Activated CD4-positive, alpha-beta T cell treated with anti-CD3 and anti-CD28 coated beads, Interleukin-2, amount 50 U/mL, for 24 hours (primary cell): ENCODE measurements around the gene GREB1L.
"Not testable (repeated sequence)": the region's sequence is repeated elsewhere in the genome, so short reads cannot be mapped to it uniquely, and the experiment has no call there.

Experiments used
- DNase-seq, 2 donors: peaks; one replicate each; pipeline ENCODE4 v3.0.0-alpha.2; 2020; ENCODE audit warnings: low read depth in 1 of 2, low spot score in 1 of 2

Gene GREB1L

DNA sequence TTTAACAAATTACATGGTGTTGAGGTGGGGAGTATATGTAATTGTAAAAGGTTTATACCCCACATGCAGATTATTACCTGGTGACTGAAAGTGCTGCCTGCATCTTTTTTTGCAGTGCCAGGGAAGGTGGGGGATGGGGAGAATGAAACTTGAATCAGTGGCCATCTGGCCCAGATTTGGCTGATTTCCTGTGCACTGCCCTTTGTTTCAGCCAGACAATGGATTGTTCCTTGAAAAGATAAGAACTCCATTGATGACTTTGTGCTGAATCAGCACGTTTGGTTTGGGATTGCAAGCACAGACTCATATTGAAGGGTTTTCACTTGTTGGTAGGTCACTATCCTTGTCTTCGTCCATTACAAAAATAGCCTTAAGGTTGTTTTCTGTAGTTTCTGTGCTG is 20.9 kb downstream of the GREB1L start:
- no peak for DNase-seq

DNA sequence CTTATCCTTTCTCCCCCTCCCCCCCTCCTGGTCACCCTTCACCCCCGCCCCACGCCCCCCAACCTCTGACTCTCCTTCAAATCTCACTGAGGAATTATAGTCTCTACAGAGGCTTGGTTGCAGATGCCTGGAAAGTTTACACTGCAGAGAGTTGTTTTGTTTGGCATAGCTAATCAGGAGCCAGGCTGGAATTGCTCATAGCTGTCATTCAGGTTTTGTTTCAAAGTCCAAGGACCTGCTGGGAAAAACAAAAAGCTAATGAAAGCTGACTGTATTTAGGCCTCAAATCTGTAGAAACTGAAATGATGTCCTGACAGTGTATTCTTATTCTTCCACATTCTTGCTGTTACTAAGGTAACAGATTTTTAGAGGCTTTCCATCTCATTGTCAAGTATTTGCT is 22.6 kb downstream of the GREB1L start:
- no peak for DNase-seq

DNA sequence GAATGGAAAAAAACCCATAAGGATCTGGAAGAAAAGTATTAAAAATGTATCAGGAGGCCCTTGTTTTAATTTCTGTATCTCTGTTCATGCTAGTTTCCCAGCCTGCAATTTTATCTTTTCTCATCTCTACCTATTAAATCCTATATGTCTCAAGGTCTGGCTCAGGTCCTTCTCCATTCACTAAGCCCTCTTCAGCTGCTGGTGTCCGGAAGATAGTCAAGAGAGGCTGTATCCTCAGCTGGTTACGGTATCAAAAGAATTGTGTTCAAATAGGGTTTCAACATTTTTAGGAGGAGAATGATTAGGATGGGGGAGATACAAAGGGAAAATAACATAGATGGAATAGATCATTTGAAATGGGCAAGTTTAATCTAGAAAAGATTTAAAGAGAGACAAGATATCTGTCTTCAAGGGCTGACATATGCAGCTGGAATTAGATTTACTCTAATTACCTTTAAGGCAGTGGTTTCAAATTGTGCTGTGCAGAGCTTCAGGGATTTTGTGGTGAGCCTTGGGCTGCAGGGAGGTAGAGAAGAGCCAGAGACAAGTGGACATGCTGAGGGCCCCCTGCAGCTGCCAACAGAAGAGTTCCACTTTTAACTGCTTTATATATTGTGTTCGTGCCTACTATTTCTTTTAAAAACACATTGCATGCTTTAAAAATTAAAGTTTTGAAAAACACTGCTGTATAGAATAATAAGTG is 24.1 kb downstream of the GREB1L start:
- DNase-seq, result no peak

DNA sequence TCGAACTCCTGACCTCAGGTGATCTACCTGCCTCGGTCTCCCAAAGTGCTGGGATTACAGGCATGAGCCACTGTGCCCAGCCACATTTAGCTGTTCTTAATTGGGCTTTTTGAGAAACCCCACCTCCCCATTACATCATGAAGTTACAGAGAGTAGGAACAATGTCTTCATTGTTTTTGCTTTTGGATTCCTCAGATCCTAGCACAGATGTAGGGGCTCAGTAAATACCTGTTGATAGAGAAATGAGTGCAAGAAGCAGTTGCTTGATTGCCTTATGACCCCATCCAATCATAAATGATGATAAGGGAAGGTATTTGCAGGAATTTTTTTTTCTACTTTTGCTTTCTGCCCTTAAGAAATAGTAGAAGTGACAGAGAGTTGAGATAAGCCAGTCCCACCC is 25.4 kb downstream of the GREB1L start:
- no peak for DNase-seq

DNA sequence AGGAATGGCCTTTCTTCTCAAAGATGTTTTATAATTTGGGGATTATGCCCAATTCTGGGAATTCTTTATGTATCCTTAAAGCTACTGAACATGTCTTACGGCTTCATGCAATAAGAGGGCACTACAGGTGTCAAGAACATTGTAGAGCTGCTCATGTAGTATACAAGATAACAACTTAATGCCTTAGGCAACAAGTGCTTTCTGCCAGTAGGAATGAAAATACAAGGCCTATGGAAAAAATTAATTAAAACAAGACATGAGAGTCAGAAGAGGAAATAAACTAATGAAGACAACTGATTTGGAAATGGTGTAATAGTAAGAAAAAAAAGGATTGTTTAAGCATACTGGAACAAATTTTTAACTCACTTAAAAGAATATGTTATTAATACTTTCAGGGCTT is 27.3 kb downstream of the GREB1L start:
- no peak for DNase-seq

DNA sequence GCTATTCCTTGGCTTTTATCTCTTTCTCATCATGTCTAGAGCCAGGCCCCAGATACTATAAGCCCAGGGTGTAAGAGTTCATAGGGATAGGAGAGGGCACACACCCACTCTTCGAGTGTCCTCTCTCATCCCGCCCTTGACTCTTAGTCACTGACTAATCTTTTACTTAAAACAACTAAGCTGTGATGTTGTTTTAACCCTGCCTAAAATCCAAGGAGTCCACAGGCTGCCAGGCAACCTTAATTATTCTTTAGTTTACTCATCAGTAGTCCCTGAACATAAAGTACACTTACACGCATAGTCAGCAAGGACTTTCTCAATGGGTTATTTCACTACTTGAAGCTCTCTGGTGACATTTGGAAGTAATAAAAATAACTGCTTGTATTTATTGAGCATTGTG is 28.4 kb downstream of the GREB1L start:
- no peak for DNase-seq

DNA sequence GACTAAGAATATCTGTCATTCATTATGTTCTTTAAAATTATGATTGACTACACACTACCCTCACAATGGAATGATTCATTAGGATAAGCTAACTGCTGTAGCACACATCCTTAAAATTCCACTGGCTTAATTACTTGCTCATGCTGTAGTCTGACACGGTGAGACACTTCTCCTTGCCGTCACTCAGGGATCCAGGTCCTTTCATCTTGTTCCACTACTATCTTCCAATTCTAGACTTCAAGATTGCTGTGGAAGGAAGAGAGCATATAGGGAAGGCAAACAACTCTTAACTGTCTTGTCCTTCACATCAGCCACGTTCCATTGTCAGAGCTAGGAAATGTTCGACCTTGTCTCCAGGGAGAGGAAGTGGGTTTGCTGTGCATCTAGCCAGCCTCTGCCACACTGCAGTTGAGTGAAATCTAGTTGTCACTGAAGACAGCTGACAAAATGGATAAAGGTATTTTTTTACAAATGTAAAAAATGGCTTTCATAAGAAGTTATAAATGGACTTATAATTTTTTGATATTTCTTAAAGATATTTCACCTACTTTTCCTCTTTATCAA is 30.1 kb downstream of the GREB1L start:
- no peak for DNase-seq

DNA sequence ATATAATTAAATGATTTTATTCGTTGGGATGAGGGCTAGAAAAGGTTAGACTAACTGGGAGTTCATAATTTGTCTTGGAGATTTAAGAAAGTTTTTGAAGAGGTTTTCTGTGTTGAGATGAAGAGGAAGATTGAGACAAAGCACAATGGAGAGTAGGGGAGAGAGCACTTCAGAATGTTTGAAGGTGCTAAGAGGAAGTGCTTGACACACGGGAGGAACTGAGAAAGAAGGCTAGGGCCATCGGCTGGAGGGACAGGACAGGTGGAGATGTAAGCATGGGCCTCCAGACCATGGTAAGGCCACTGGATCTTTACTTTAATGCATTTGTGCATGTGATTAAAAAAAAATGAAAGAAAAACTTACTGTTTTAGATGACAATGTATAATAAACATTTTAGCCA is 31.5 kb downstream of the GREB1L start:
- no peak for DNase-seq

DNA sequence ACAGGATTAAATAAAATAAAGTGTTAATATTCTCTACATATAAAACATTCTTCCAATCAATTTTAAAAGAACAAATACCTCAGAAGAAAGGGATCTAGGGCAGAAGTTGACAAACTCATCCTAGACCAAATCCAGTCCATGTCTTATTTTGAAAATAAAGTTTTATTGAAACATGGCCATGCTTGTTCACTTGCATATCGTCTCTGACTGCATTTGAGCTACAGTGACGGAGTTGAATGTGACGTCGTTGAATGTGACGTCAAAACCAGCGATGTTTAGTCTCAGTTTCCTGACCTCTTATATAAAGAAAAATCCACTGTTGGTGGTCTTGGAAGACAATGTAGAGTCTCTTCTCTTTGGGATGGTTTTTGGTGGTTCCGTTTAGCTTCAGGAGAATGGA is 33.6 kb downstream of the GREB1L start:
- no peak for DNase-seq

DNA sequence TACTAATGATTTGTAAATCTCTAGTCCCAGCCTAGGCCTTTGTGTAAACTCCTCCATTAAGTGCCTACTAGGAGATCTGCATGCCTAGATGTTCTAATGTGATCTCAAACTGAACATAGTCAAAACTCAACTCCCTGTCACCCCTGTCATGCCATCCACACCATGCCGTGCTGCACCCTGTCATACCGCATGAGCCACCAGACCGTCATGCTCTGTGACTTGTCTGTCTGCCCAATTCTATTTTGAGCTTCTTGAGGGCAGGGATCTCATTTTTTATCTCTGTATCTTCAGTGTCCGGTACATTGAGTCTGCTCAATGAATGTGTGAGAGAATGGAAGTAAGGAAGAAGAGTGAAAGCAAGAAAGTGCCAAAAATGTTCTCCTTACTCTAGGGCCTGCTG is 35.5 kb downstream of the GREB1L start:
- DNase-seq, result no peak

DNA sequence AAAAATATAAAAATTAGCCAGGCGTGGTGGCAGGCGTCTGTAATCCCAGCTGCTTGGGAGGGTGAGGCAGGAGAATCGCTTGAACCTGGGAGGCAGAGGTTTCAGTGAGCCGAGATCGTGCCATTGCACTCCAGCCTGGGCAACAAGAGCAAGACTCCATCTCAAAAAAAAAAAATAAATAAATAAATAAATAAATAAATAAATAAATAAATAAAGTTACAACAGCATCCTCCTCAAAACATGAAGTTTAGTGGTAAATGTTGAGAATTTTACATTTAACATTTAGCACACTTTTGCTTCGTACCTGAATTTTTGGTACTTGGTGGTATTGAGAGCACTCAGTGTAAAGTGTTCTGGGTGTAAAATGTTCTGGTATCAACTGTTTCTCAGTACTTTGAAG is 36.2 kb downstream of the GREB1L start:
- not testable (repeated sequence) for DNase-seq

DNA sequence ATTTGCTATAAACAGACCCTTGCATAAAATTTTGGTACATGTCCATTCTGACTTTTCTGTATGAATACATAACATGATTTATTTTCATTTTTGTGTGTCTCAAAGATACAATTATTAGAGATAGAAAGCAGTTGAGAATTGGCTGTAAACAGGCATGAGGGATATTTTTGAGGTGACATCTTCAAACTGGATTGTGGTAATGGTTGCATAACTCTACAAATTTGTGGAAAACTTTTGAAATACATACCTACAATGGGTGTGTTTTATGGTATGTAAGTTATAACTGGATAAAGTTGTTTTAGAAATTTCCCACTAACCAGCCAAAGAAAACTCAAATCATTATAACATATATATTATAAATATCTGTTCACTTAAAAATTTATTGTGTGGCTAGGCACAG is 39.6 kb downstream of the GREB1L start:
- no peak for DNase-seq

DNA sequence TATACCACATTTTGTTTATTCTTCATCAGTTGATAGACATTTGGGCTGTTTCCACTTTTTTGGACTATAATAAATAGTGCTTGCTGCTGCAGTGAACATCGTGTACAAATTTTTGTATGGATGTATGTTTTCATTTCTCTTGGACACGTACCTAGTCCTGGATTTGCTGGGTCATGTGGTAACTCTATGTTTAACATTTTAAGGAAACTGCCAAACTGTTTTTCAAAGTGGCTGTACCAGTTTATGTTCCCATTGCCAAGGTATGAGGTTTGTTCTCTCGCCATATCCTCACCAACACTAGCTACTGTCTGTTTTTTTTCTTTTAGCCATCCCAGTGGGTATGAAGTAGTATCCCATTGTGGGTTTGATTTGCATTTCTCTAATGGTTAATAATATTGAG is 42.5 kb downstream of the GREB1L start:
- no peak for DNase-seq

DNA sequence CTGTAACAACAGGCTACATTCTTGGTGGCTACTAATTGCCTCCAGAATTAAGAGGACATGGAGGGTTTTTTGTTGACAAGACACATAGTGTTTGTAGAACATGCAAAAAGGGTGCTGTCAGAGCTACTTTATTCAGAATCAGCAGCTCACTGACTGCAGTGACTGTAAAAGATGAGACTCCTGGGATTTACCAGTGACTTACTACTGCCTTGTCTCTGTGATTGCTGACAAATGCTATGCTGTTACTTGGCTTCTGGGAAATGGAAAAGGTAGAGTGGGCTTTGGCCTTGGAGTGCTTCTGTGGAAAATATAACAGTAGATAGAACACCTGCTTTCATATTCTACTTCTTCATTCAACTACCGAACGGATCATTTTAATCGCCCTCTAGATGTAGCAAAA is 47.8 kb downstream of the GREB1L start:
- no peak for DNase-seq

DNA sequence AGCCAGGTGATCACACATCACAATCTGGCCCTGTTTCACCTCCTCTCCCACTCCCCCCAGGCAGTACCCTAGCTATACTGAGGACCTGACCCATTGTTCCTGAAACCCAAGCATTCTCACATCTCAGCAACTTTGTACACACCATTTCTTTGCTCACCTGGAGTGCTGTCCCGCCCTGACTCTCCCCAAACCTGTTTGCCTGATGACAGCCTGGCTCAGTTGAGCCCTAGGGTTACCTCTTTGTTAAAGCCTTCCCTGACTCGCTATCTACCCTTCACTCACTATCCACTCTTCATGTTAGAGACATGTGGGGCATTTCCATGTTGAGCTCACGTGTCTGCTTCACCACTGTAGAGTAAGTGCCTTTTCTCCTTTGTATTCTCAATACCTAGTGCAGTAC is 49.1 kb downstream of the GREB1L start:
- no peak for DNase-seq

DNA sequence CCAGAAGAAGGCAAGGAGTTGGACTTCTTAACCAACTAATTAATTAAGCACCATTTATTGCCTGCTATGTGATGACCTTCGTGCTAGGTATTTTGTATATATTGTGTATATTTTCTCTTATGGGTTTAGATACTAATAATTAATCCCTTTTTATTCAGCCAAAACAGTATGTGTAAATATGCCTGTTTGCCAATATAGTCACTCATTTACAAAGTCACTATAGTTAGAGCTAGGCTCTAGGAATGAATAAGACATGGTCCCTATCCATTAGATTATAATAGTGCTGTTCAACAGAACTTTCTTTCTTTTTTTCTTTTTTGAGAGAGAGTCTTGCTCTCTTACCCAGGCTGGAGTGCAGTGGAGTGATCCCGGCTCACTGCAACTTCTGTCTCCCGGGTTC is 51.4 kb downstream of the GREB1L start:
- no peak for DNase-seq

DNA sequence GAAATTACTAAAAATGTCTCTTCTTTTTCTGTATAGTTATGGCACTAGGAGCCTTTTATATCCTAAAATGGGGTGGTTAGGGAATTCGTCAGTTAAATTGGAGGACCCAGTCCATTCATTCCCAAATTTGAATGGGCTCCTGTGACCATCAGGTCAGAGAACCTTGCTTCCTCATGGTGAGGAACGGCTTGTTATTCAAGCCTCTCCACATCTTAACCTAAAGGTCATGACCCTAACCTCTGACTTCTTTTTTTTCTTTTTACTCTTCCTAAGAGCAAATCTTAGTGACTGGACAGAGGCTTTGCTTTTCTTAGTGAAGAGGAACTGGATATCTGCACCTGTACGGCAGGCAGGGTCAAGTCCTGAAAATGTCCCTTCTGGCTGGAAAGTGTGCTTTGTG is 53.1 kb downstream of the GREB1L start:
- DNase-seq, result no peak

DNA sequence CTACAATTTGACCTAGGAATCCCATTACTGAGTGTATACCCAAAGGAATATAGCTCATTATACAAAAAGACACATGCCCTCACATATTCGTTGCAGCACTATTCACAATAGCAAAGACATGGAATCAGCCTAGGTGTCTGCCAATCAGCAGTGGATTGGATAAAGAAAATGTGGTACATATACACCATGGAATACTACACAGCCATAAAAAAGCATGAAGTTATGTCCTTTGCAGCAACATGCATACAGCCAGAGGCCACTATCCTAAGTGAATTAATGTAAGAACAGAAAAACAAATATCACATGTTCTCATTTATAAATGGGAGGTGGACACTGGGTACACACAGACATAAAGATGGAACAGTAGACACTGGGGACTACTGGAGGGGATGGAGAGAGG is 54.0 kb downstream of the GREB1L start:
- no peak for DNase-seq

DNA sequence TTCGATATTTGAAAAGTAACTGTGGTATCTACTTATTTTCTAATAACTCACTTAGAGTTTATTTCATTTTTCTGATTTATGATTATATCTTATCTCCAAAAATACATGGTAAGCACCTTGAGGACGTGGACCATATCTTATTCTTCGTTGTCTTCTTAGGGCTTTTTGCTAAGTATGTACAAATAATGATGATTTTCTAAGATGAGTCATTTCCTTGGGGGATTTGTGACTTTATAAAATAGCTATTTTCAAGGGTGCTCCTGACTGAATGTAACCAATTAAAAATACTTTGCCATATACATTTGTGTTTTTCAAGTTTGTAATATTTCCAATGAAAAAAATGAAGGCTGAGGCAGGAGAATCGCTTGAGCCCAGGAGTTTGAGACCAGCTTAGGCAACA is 56.3 kb downstream of the GREB1L start:
- no peak for DNase-seq

DNA sequence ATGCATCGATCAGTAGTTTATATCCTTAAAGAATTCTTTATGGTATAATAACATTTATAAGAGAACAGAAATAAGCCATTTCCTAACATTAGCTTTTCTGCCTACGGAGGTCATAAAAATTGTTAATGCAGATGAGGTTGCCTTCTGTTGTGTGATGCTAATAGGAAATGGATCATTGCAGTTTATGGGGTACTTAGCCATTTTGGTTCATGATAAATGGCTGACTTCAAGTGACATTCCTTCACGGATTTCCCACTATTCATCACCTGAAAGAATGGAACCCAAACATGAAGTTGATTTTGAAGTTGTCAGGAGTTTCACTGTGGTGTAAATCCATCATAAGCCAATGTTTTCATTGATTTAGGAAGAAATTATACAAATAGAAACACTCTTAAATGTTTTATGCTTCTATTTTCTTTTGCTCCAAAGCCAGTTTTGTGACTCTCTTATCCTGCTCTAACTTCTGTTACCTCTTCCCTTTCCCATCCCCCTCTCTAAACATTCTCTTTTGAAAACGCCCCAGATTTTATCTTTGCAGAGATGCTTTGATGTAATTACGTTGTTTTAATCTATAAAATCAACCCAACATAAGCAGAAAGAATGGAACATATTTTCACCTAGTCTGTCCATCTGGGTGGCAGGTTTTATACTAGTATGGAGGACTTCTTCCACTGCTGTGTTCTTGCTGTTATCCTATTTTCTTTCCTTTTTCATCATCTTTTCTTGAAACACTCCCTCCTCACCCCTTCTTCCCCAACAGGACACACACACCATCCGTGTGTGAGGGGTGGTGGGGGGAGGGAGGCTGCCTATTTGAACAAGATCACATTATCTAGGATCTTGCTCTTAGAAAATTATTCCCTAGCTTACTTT is 58.2 kb downstream of the GREB1L start:
- DNase-seq, result no peak

DNA sequence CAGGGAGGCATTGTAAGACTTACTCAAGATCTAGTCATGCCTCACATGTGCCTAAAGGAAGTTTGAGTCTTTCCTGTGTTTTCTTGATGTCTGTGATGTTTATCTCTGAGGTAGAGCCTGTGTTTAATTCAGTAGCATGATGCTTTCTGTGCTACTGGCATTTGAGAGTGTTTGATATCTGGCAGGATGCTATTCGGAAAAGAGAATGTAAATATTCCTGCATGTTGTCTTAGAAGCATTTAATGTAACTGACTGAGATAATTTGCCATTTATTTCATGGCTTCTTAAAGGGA is 58.8 kb downstream of the GREB1L start:
- DNase-seq, result no peak

DNA sequence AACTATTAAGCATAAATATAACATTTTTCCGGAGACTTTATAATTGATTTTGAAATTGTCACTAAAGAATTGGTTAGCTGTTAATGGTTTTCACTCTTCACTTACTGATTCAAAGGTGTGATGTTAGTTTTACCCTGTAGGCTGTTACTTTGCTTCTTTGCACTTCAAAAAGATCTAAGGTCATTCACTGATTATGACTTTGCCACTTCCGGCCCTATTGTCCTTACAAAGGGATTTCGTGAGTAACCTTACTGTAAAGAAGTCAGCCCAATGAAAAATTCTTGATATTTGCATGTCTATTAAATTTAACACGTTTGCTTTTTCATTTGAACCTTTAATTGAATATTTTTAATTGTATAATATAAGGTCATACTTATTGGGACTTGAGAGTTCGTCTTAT is 61.4 kb downstream of the GREB1L start:
- no peak for DNase-seq

DNA sequence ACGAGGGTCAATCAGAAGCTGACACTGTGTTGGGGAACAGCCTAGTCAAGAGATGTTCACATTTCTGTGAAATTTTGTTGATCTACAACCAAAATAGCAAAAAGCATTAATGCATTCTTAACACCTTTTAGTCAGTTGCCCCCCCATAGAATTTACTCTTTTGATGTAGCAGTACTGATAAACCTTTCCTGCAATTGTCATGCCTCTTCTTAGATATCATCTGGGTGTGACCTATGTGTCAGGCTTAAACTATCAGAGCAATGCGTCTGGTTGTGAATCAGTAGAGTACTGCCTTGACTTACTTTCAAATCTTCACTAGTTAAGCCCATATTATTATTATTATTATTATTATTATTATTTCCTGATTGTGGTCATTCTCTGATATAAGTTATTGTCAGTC is 61.9 kb downstream of the GREB1L start:
- DNase-seq, result no peak
